Kidney (tissue), 14 donors: ENCODE data around the gene CCDC24. TPM values are rescaled to one million over a fixed set of nuclear protein-coding genes. Genes with fewer than 3 reads are reported as not detected.
A peak's percentile ranks its signal among the peaks of the same experiment; 100 is the strongest.

Experiments
- DNase-seq, 5 donors: peaks; one replicate each; pipeline ENCODE4 v3.0.0-alpha.2; 2013 to 2020
- FAIRE-seq: peaks from 2 replicates; lab custom pipeline; 2012; peaks lifted over from hg19 to GRCh38; lab: Jason Lieb, UNC
- H3K27ac ChIP-seq, 2 donors: one replicate each; pipeline ENCODE4 v1.7.0; 2013; ENCODE audit warnings: low read depth in 2 of 2, low read length in 2 of 2, inconsistent platforms in 1 of 2
- H3K27me3 ChIP-seq: one replicate; pipeline ENCODE4 v1.7.1; 2013; ENCODE audit warnings: low read length, inconsistent platforms; ENCODE audit not compliant: control insufficient read depth, insufficient read depth
- H3K36me3 ChIP-seq, 3 donors: one replicate each; pipeline versions ENCODE4 v1.7.0 to v1.7.1; 2013; ENCODE audit warnings: low read length in 3 of 3, control low read depth in 1 of 3, inconsistent platforms in 1 of 3; ENCODE audit not compliant: insufficient read depth in 3 of 3, control insufficient read depth in 2 of 3
- H3K4me1 ChIP-seq, 3 donors: one replicate each; pipeline versions ENCODE4 v1.7.0 to v1.7.1; 2013; ENCODE audit warnings: low read length in 3 of 3, inconsistent platforms in 1 of 3, low read depth in 1 of 3; ENCODE audit not compliant: control insufficient read depth in 2 of 3, insufficient read depth in 2 of 3
- H3K4me3 ChIP-seq, 3 donors: one replicate each; pipeline versions ENCODE4 v1.7.0 to v1.8.1; 2013; ENCODE audit warnings: low read length in 3 of 3, control low read depth in 1 of 3, inconsistent platforms in 1 of 3
- H3K9ac ChIP-seq, 3 donors: one replicate each; pipeline versions ENCODE4 v1.7.0 to v1.7.1; 2013; ENCODE audit warnings: low read length in 3 of 3, control low read depth in 1 of 3, inconsistent platforms in 1 of 3
- H3K9me3 ChIP-seq, 3 donors: one replicate each; pipeline versions ENCODE4 v1.7.0 to v1.7.1; 2013; ENCODE audit warnings: low read length in 3 of 3, control low read depth in 1 of 3, inconsistent platforms in 1 of 3; ENCODE audit not compliant: control insufficient read depth in 2 of 3, insufficient read depth in 1 of 3
- CTCF ChIP-seq: IDR thresholded peaks from 3 replicates; pipeline ENCODE4 v1.5.1; 2012; ENCODE audit warnings: mild to moderate bottlenecking, moderate library complexity, borderline replicate concordance; ENCODE audit not compliant: insufficient read depth; ENCODE audit errors: extremely low read depth
- intact Hi-C: fragments of 100-400 bp; cut with DNase I; formaldehyde crosslinking; loops from one replicate; pipeline ENCODE4 v1.11.1; 2022
- polyA plus RNA-seq: library from polyadenylated mRNA; stranded (reverse); fragments of 350-450 nt; fragmentation: Illumina TruSeq; extraction: RNeasy Lipid Tissue Mini Kit (QIAGEN cat#74804); gene quantifications from one replicate; pipeline ENCODE4 v1.2.3, GENCODE V29; 2014; ENCODE audit warnings: low read depth, low replicate concordance; ENCODE audit not compliant: insufficient read depth
- total RNA-seq: library from RNA; stranded (reverse); fragmentation: NEBNext Ultra II Directional; extraction: Animal tissue kit (Norgen Biotek cat#: 25700); gene quantifications from one replicate; pipeline ENCODE4 v1.2.1, GENCODE V29; 2021
- donor health status: control.
- donor health status: control.
- donor health status: control.
- donor health status: control.
- donor health status: control.
- donor health status: DM: yes; HTN: yes; CAD: no.
- donor health status: Normal renal cell carcinoma (clear cell type).

CCDC24 gene
- total and polyA plus RNA-seq, 2 donors from 2014 or later: 24.3 to 35.6 TPM

- FAIRE-seq (no peak), DNase-seq (no peak)
- Histone ChIP-seq H3K27me3 (no peaks in the 10 kb centered on the region), H3K9me3 (no peaks in the 10 kb centered on the region), H3K4me3 (no peak overlapping the region), H3K9ac (no peak overlapping the region), H3K36me3 (no peaks in the 10 kb centered on the region), H3K4me1 (peaks cover 0 to 18% (median 16%) of the 10 kb centered on the region in 3 donors), H3K27ac (no peak overlapping the region)
- intact Hi-C loops: no loop called here
- TF ChIP-seq CTCF: no peak
These were observed 35.9 kb downstream of the CCDC24 start for GRCh38 chr1:44027320-44027719.

GRCh38 chr1:44029260-44029910 lies 38.0 kb downstream of the CCDC24 start:
- no peaks in the 10 kb centered on the region for H3K36me3 ChIP-seq
- no peak for TF ChIP-seq CTCF
- DNase-seq: no peak
- H3K4me3 ChIP-seq: peak overlapping the region; percentile 75 to 87 (median 78)
- no peak for FAIRE-seq
- H3K9me3 ChIP-seq: no peaks in the 10 kb centered on the region
- peak overlapping the region; percentile 71 to 78 for H3K27ac ChIP-seq
- no peaks in the 10 kb centered on the region for H3K27me3 ChIP-seq
- peaks cover 0 to 18% (median 16%) of the 10 kb centered on the region in 3 donors for H3K4me1 ChIP-seq
- intact Hi-C loops: no loop called here
- peak overlapping the region; percentile 47 to 84 (median 74) for H3K9ac ChIP-seq

GRCh38 chr1:44029911-44030604 lies 38.7 kb downstream of the CCDC24 start:
- no peaks in the 10 kb centered on the region for H3K36me3 ChIP-seq
- peak overlapping the region; percentile 71 to 79 for H3K27ac ChIP-seq
- DNase-seq (peak; percentile 86 to 95 (median 93)), FAIRE-seq (no peak)
- no peak for TF ChIP-seq CTCF
- H3K27me3 ChIP-seq: no peaks in the 10 kb centered on the region
- H3K9me3 ChIP-seq: no peaks in the 10 kb centered on the region
- intact Hi-C loops: no loop called here
- H3K4me3 ChIP-seq: peak overlapping the region; percentile 75 to 87 (median 78)
- peaks cover 0 to 18% (median 16%) of the 10 kb centered on the region in 3 donors for H3K4me1 ChIP-seq
- peak overlapping the region; percentile 47 to 84 (median 74) for H3K9ac ChIP-seq
